Left cardiac atrium (tissue), 4 donors: ENCODE measurements around the gene THADA. TPM values are rescaled to one million over a fixed set of nuclear protein-coding genes. Genes with fewer than 3 reads are reported as not detected.
"Not testable (repeated sequence)": the region's sequence is repeated elsewhere in the genome, so short reads cannot be mapped to it uniquely, and the experiment has no call there.

Source experiments
- ATAC-seq, 2 donors: fragments of 200-7000 bp; cut with Tn5 transposase; one replicate each; pipeline ENCODE4 v1.9.1; 2020; ENCODE audit warnings: mild to moderate bottlenecking in 2 of 2, moderate library complexity in 2 of 2
- DNase-seq: peaks from one replicate; pipeline ENCODE4 v3.0.0-alpha.2; 2020
- intact Hi-C, 2 donors: fragments of 100-400 bp; cut with DNase I; formaldehyde crosslinking; loops; one replicate each; pipeline versions ENCODE4 v1.14.1 to v1.15.1; 2022 to 2023
- total RNA-seq, 2 donors: library from RNA; stranded (reverse); fragmentation: NEBNext Ultra II Directional; extraction: Animal tissue kit (Norgen Biotek cat#: 25700); gene quantifications; one replicate each; pipeline ENCODE4 v1.2.1, GENCODE V29; 2021
- donor health status: DM: no; HTN: yes; CAD: no.
- donor health status: DM: no; HTN: yes; CAD: no; lungs with severe emphysema.
- donor health status: DM: yes; HTN: yes; CAD: no.
- donor health status: Dilated cardiomyopathy.

Gene THADA
- total RNA-seq, 2 donors from 2014 or later = 19.2 to 21.5 TPM

- no peak for DNase-seq
- ATAC-seq = peak; percentile 60 to 64
- intact Hi-C loops = no loop called here
These were observed 13.6 kb upstream of the THADA start for GRCh38 chr2:43609290-43609918.

GRCh38 chr2:43605851-43606250, 10.0 kb upstream of the THADA start:
- no peak for ATAC-seq
- DNase-seq = no peak
- intact Hi-C loops = no loop called here

DNA sequence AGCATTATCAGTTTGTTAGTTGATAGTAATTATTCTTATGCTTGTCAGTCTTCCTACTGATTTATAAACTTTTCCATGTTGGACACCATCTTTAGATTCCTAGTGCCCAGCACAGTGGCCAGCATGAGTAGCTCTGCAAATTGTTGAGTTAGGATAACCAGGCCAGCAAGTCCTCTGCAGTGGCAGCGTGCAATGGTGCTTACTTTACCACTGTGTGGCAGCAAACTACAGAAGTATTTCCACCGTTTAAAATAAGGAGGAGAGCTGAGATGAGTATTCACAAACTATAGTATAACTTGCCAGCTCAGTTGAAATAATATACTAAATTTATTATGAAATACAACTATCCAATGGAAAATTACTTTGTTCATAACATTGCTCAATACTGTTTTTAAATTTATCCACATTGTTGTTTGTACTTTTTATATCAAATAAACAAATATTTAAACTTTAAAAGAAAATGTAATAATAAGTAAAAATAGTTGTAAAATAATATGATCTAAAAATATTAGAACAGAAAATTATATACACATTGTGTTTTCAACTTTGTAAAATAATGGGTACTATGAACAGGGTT, 9.3 kb upstream of the THADA start:
- DNase-seq = no peak
- ATAC-seq = peak; percentile 51 to 55
- intact Hi-C loops = no loop called here

DNA sequence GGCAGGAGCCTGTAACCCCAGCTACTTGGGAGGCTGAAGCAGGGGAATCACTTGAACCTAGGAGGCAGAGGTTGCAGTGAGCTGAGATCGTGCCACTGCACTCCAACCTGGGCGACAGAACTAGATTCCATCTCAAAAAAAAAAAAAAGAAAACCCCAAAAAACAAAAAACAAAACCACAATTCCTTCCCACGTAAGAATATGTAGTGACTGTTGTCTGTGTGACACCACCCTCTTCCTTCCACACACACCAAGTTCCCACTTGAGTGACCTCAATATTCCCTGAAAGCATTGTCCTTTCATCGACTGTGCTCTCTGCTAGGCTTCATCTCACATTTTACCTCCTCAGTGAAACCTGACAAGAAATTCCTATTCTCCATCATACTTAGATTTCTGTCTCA, 8.8 kb upstream of the THADA start:
- DNase-seq = no peak
- ATAC-seq = no peak
- intact Hi-C loops = no loop called here

DNA sequence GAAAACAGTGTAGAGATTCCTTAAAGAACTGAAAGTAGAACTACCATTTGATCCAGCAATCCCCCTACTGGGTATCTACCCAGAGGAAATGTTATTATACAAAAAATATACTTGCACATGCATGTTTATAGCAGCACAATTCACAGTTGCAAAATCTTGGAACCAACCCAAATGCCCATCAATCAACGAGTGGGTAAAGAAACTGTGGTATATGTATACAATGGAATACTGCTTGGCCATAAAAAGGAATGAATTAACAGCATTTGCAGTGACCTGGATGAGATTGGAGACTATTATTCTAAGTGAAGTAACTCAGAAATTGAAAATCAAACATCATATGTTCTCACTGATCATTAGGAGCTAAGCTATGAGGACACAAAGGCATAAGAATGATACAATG, 4.8 kb upstream of the THADA start:
- intact Hi-C loops, DNase-seq, ATAC-seq: not testable (repeated sequence)

- ATAC-seq = no peak
- intact Hi-C loops = no loop called here
These were observed 963 bp downstream of the THADA start for GRCh38 chr2:43594875-43595274.

GRCh38 chr2:43593254-43593653, 2.6 kb downstream of the THADA start:
- ATAC-seq (no peak), DNase-seq (no peak)
- intact Hi-C loops = no loop called here

More at GRCh38 chr2:43594875-43595274, 963 bp downstream of the THADA start:
- DNase-seq = no peak

- intact Hi-C loops = no loop called here
- ATAC-seq (no peak), DNase-seq (no peak)
These were observed 3.4 kb downstream of the THADA start for GRCh38 chr2:43592443-43592842.

- ATAC-seq (no peak), DNase-seq (no peak)
- intact Hi-C loops = no loop called here
These were observed 10.1 kb downstream of the THADA start for GRCh38 chr2:43585708-43586107.

DNA sequence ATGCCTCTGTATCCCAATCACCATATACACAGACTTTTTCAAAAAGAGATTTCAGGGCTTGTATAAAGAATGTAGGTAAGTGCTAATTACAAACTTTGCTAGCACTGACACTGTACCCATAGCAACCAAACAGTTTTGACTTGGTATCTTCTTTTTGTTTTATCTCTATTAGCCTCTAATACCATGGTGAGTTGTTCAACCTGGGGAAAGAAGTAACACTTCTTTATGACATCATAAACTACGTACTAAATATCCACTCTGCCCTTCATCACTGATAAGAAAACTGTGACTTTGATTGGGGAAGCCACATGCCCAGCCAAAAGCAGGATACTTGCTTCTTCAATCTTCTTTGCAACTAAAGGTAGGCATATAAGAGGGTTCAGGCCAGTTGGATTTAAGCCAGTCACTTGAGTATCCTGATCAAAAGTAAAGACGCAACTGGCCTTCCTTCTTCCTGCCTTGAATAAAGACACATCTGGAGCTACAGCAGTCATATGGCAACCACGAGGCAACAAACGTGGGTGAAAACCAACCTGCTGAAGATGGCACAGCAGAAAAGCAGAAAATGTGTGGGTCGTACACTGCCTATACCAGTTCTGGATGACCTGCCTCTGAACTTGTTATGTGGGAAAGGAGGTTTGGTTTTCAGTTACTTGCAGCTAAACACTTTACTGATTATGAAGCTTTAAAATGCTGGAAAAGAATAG, 16.4 kb downstream of the THADA start:
- ATAC-seq = peak in 1 of 2 donors; percentile 56
- intact Hi-C loops = no loop called here
- no peak for DNase-seq

DNA sequence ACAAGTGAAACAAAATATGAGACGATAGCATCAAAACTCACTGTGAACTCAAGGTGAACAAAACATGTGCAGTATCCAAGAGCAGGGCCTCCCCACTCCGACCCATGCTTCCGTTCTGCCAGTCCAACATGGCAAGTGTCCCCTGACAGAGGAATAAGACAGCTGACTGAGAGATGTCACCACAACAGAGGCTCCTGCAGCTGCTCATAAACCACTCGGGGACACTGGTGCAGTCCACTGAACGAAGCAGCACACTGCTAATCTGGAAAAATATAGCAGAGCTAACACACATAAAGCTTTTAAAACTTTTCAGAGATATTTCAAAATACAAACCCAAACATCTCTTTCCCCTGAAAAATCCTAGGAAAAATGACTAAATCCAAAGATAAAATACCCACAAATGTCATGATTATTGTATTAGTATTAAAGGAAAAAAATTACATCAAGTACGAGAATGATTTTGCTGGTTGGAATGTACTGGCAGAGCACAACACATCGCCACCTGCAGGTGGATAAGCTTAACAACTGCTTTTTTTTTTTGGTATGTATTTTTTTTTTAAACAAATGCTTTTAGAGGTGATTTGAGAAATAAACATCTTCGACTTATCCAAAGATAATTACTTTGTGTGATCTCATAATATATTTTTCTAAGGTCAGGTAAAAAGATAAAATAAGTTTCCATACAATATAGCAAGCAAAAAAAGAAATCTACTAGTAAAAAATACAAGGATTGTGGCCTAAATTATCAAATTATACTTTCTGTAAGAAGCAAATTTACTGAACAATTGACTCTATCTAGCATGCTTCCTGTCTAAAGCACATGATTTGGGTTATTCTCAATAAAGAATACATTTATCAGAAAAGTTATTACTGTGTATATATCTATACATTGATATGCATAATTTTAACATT, 18.6 kb downstream of the THADA start:
- ATAC-seq = peak; percentile 43 to 71
- no peak for DNase-seq
- intact Hi-C loops = no loop called here

DNA sequence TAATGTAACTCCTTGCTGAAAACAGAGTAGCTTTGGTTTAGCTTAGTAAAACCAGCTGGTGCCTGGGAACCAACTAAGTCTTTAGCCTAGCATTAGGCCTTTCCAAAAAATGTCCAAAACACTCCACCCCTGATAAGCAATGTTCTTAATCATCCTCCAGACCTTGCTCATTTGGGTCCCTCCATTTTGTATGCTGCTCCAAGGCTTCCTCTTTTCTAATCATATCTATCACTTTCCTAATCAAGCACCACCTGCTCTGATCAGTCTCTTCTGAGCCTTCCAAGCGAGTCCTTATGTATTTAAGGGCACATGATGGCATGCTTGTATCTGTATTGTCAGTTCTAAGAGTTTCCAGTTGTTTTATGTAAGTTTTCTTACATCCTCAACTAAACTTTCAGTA, 23.6 kb downstream of the THADA start:
- ATAC-seq = no peak
- intact Hi-C loops = no loop called here
- no peak for DNase-seq

- intact Hi-C loops = no loop called here
- no peak for DNase-seq
- no peak for ATAC-seq
These were observed 25.9 kb downstream of the THADA start for GRCh38 chr2:43569921-43570320.

GRCh38 chr2:43568228-43568627, 27.6 kb downstream of the THADA start:
- intact Hi-C loops = no loop called here
- ATAC-seq (no peak), DNase-seq (no peak)

DNA sequence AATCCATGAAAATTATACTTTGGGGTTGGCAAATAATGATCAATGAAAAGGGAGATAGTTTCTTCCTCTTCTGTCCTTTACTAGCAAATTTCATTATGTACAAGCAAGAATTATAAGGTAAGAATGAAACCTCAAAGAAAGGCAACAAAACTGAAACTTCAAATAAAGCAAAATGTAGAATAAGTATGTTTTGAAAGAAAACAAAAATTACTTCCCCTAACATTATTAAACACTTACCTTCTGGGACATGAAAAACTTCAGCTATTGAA, 29.4 kb downstream of the THADA start:
- ATAC-seq (no peak), DNase-seq (no peak)
- intact Hi-C loops = no loop called here

GRCh38 chr2:43563679-43564078, 32.2 kb downstream of the THADA start:
- intact Hi-C loops = no loop called here
- DNase-seq (no peak), ATAC-seq (no peak)

DNA sequence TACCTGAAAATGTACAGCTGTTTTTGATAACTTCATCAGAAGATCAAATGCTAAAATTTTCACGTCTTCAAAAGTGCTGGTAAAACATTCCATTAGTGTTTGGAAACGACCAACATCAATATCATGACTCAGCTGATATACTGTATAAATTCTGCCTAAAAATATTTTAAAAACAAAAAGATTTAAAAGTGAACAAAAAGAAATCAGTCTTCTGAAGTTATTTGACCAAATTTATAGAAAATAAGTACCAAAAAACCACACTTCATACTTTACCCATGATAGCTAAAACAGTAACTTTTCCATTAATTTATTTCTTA, 35.6 kb downstream of the THADA start:
- intact Hi-C loops = no loop called here

GRCh38 chr2:43559391-43560230, 36.2 kb downstream of the THADA start:
- intact Hi-C loops = no loop called here
- ATAC-seq (no peak), DNase-seq (no peak)

More for the DNA sequence above, 35.6 kb downstream of the THADA start:
- no peak for ATAC-seq
- DNase-seq = no peak

DNA sequence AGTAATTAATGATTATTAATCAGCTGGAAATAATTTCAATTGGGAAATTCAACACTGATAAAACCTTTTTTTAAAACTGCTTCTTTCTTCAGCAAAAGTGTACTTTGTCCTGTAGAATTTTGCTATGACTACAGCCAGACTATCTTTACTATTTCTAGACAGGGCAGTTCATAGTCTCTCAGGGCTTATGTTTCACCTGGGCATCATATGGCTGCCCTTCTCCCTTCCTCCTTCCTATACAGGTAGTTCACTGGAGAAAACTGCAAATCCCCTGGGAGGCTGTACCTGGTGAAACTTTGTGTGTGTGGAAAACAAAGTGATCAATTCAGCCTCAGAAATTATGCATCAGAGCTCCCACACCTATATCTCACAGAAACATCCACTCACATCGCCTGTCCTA, 38.6 kb downstream of the THADA start:
- DNase-seq = no peak
- ATAC-seq = no peak
- intact Hi-C loops = no loop called here
